ENCODE measurements around the gene TIGD1. TPM values are rescaled to one million over a fixed set of nuclear protein-coding genes. Genes with fewer than 3 reads are reported as not detected.

The TIGD1 gene
- total and polyA plus RNA-seq, 2 experiments from 2014 or later, result 7.6 to 9.3 TPM

GRCh38 chr2:232598293-232598692 lies 47.9 kb upstream of the TIGD1 start (continued):
- no peak for TF ChIP-seq ZNF462 (CRISPR knock-in tag; IDR thresholded peaks at IDR 0.05)
- no peak for TF ChIP-seq JUNB (IDR thresholded peaks at IDR 0.05; ENCODE audit: unreplicated experiment)
- TF ChIP-seq ETS1 (IDR thresholded peaks at IDR 0.05), result no peak
- TF ChIP-seq NANOG (IDR thresholded peaks at IDR 0.05; ENCODE audit: borderline replicate concordance), result no peak
- TF ChIP-seq POLR2AphosphoS5 (IDR thresholded peaks at IDR 0.05; ENCODE audit: low read depth), result no peak

GRCh38 chr2:232597362-232598079 lies 47.2 kb upstream of the TIGD1 start:
- H3K36me3 Mint-ChIP-seq (ENCODE audit: low read depth), result no peaks in the 10 kb centered on the region
- Histone ChIP-seq H3K27me3 (ENCODE audit: insufficient read depth) (no peaks in the 10 kb centered on the region), H3F3A (replicated peaks; ENCODE audit: low read depth) (no peaks in the 10 kb centered on the region), H3K4me2 (no peak overlapping the region), H3K27ac (ENCODE audit: low read depth) (no peak overlapping the region), H3K79me2 (replicated peaks; ENCODE audit: insufficient read depth) (no peaks in the 10 kb centered on the region), H4K20me1 (replicated peaks; ENCODE audit: insufficient read depth) (no peaks in the 10 kb centered on the region), H2AFZ (no peak overlapping the region), H3K9me2 (ENCODE audit: insufficient read depth) (no peaks in the 10 kb centered on the region), H3K4me1 (ENCODE audit: insufficient read depth) (no peaks in the 10 kb centered on the region), H3K36me3 (ENCODE audit: insufficient read depth) (no peaks in the 10 kb centered on the region), H3K4me3 (no peak overlapping the region)
- DNase-seq (ENCODE audit: low spot score) (no peak), ATAC-seq (no peak)
- no peak overlapping the region for H3K4me3 Mint-ChIP-seq
- H3K27ac Mint-ChIP-seq, result no peak overlapping the region
- peaks cover 3% of the 10 kb centered on the region; the same call in 1 of the 3 replicates for H3K4me1 Mint-ChIP-seq
- no peaks in the 10 kb centered on the region; the same call in 2 of the 3 replicates for H3K9me3 Mint-ChIP-seq
- H3K27me3 Mint-ChIP-seq (ENCODE audit: insufficient read depth, low read depth, poor library complexity), result peaks cover 8% of the 10 kb centered on the region
- TF ChIP-seq STAT1 (IDR thresholded peaks at IDR 0.05; ENCODE audit: unreplicated experiment), result no peak
- TF ChIP-seq EZH2phosphoT487 (IDR thresholded peaks at IDR 0.05; ENCODE audit: unreplicated experiment), result no peak
- no peak for TF ChIP-seq POLR2AphosphoS5 (IDR thresholded peaks at IDR 0.05; ENCODE audit: low read depth)
- TF ChIP-seq JUNB (IDR thresholded peaks at IDR 0.05; ENCODE audit: unreplicated experiment), result no peak
- TF ChIP-seq ZNF462 (CRISPR knock-in tag; IDR thresholded peaks at IDR 0.05), result no peak
- no peak for TF ChIP-seq CREB1 (CRISPR knock-in tag; IDR thresholded peaks at IDR 0.05; ENCODE audit: low read depth)

Measured in GM23338 (cell line).